ENCODE measurements around the gene KREMEN1. TPM values are rescaled to one million over a fixed set of nuclear protein-coding genes. Genes with fewer than 3 reads are reported as not detected.

Gene KREMEN1
- under 1 TPM in 2 of 6 donors, not detected in 4; 0.12 to 0.20 TPM for polyA plus RNA-seq (ENCODE audit: low read depth in 6 of 6)

GRCh38 chr22:29072979-29073617, at the start of gene KREMEN1:
TSS of gene KREMEN1 (plus strand) at chr22:29073035. CDS start at chr22:29073131, 96 bp downstream.
- H3K27ac Mint-ChIP-seq = peak within 1 kb of the TSS in 1 of 6 donors; percentile 22
- H3K4me3 Mint-ChIP-seq = peak within 1 kb of the TSS; percentile 80 to 89 (median 82)
- peaks cover 43 to 72% (median 50%) of the 10 kb centered on the region in 3 donors for H3K27me3 Mint-ChIP-seq
- no peaks in the 10 kb centered on the region for H3K9me3 Mint-ChIP-seq
- no peaks in the 10 kb centered on the region for H3K36me3 Mint-ChIP-seq
- H3K4me1 Mint-ChIP-seq = peaks cover 14 to 31% (median 25%) of the 10 kb centered on the region in 3 donors
- no peak for ATAC-seq (ENCODE audit: low read depth in 2 of 2)
- DNase-seq = peak; percentile 5

- Mint-ChIP-seq H3K27ac (no peak overlapping the region), H3K27me3 (peaks cover 17 to 24% (median 21%) of the 10 kb centered on the region in 3 donors), H3K4me1 (no peaks in the 10 kb centered on the region), H3K36me3 (peaks cover 0 to 5% of the 10 kb centered on the region in 2 donors), H3K4me3 (no peak overlapping the region), H3K9me3 (peaks cover 3 to 10% (median 3%) of the 10 kb centered on the region in 7 donors)
- no peak for DNase-seq
- no peak for ATAC-seq (ENCODE audit: low read depth in 2 of 2)
Measured at GRCh38 chr22:29023172-29023796, 49.6 kb upstream of the KREMEN1 start.

- peaks cover 43 to 50% (median 48%) of the 10 kb centered on the region in 3 donors for H3K27me3 Mint-ChIP-seq
- no peak overlapping the region for H3K4me3 Mint-ChIP-seq
- H3K4me1 Mint-ChIP-seq = peaks cover 0 to 10% (median 8%) of the 10 kb centered on the region in 3 donors
- no peaks in the 10 kb centered on the region for H3K36me3 Mint-ChIP-seq
- no peaks in the 10 kb centered on the region for H3K9me3 Mint-ChIP-seq
- DNase-seq (no peak), ATAC-seq (ENCODE audit: low read depth in 2 of 2) (no peak)
- H3K27ac Mint-ChIP-seq = no peak overlapping the region
Measured at GRCh38 chr22:29026579-29026978, 46.3 kb upstream of the KREMEN1 start.

- Mint-ChIP-seq H3K27me3 (peaks cover 47 to 65% (median 64%) of the 10 kb centered on the region in 3 donors), H3K9me3 (no peaks in the 10 kb centered on the region), H3K4me1 (peaks cover 0 to 10% (median 8%) of the 10 kb centered on the region in 3 donors), H3K4me3 (no peak overlapping the region), H3K27ac (no peak overlapping the region), H3K36me3 (no peaks in the 10 kb centered on the region)
- ATAC-seq (ENCODE audit: low read depth in 2 of 2) = no peak
- no peak for DNase-seq
Measured at GRCh38 chr22:29028468-29028867, 44.4 kb upstream of the KREMEN1 start.

GRCh38 chr22:29029202-29030000, 43.4 kb upstream of the KREMEN1 start:
- Mint-ChIP-seq H3K27me3 (peaks cover 52 to 70% (median 64%) of the 10 kb centered on the region in 3 donors), H3K27ac (no peak overlapping the region), H3K36me3 (no peaks in the 10 kb centered on the region), H3K4me1 (peaks cover 0 to 10% (median 8%) of the 10 kb centered on the region in 3 donors), H3K4me3 (peak overlapping the region in 1 of 8 donors; percentile 37), H3K9me3 (no peaks in the 10 kb centered on the region)
- ATAC-seq (ENCODE audit: low read depth in 2 of 2) (no peak), DNase-seq (no peak)

- Mint-ChIP-seq H3K4me3 (peak overlapping the region in 7 of 8 donors; percentile 53 to 87 (median 70)), H3K36me3 (no peaks in the 10 kb centered on the region), H3K27ac (no peak overlapping the region), H3K27me3 (peaks cover 52 to 73% (median 67%) of the 10 kb centered on the region in 3 donors), H3K4me1 (peaks cover 0 to 10% (median 8%) of the 10 kb centered on the region in 3 donors), H3K9me3 (no peaks in the 10 kb centered on the region)
- DNase-seq (no peak), ATAC-seq (ENCODE audit: low read depth in 2 of 2) (no peak)
Measured at GRCh38 chr22:29030016-29030617, 42.7 kb upstream of the KREMEN1 start.

- peaks cover 0 to 10% (median 8%) of the 10 kb centered on the region in 3 donors for H3K4me1 Mint-ChIP-seq
- no peaks in the 10 kb centered on the region for H3K9me3 Mint-ChIP-seq
- ATAC-seq (ENCODE audit: low read depth in 2 of 2) (no peak), DNase-seq (no peak)
- H3K27ac Mint-ChIP-seq = peak overlapping the region in 1 of 6 donors; percentile 71
- H3K4me3 Mint-ChIP-seq = peak overlapping the region in 7 of 8 donors; percentile 53 to 87 (median 70)
- H3K27me3 Mint-ChIP-seq = peaks cover 52 to 69% (median 67%) of the 10 kb centered on the region in 3 donors
- no peaks in the 10 kb centered on the region for H3K36me3 Mint-ChIP-seq
Measured at GRCh38 chr22:29030618-29031226, 42.1 kb upstream of the KREMEN1 start.

GRCh38 chr22:29031227-29032011, 41.4 kb upstream of the KREMEN1 start:
- DNase-seq = no peak
- ATAC-seq (ENCODE audit: low read depth in 2 of 2) = no peak
- H3K27ac Mint-ChIP-seq = no peak overlapping the region
- no peaks in the 10 kb centered on the region for H3K9me3 Mint-ChIP-seq
- H3K4me3 Mint-ChIP-seq = peak overlapping the region in 5 of 8 donors; percentile 28 to 78 (median 49)
- H3K4me1 Mint-ChIP-seq = peaks cover 0 to 10% (median 8%) of the 10 kb centered on the region in 3 donors
- peaks cover 52 to 69% (median 67%) of the 10 kb centered on the region in 3 donors for H3K27me3 Mint-ChIP-seq
- H3K36me3 Mint-ChIP-seq = no peaks in the 10 kb centered on the region

GRCh38 chr22:29032014-29032475, 40.8 kb upstream of the KREMEN1 start:
- ATAC-seq (ENCODE audit: low read depth in 2 of 2) = no peak
- no peak overlapping the region for H3K4me3 Mint-ChIP-seq

GRCh38 chr22:29032584-29032983, 40.3 kb upstream of the KREMEN1 start:
- Mint-ChIP-seq H3K27me3 (peaks cover 46 to 67% (median 64%) of the 10 kb centered on the region in 3 donors), H3K36me3 (no peaks in the 10 kb centered on the region), H3K4me1 (peaks cover 0 to 10% (median 8%) of the 10 kb centered on the region in 3 donors), H3K27ac (peak overlapping the region in 2 of 6 donors; percentile 2 to 63), H3K4me3 (no peak overlapping the region), H3K9me3 (no peaks in the 10 kb centered on the region)
- DNase-seq = no peak
- no peak for ATAC-seq (ENCODE audit: low read depth in 2 of 2)

More at GRCh38 chr22:29032014-29032475, 40.8 kb upstream of the KREMEN1 start:
- no peak for DNase-seq
- H3K4me1 Mint-ChIP-seq = peaks cover 0 to 10% (median 8%) of the 10 kb centered on the region in 3 donors
- no peak overlapping the region for H3K27ac Mint-ChIP-seq
- H3K9me3 Mint-ChIP-seq = no peaks in the 10 kb centered on the region
- peaks cover 46 to 69% (median 67%) of the 10 kb centered on the region in 3 donors for H3K27me3 Mint-ChIP-seq
- H3K36me3 Mint-ChIP-seq = no peaks in the 10 kb centered on the region

GRCh38 chr22:29037340-29037932, 35.4 kb upstream of the KREMEN1 start:
- Mint-ChIP-seq H3K4me1 (no peaks in the 10 kb centered on the region), H3K27me3 (peaks cover 20 to 32% (median 21%) of the 10 kb centered on the region in 3 donors), H3K9me3 (no peaks in the 10 kb centered on the region), H3K27ac (no peak overlapping the region), H3K4me3 (no peak overlapping the region), H3K36me3 (no peaks in the 10 kb centered on the region)
- no peak for DNase-seq
- no peak for ATAC-seq (ENCODE audit: low read depth in 2 of 2)

All from naive B cell (primary cell).